DND-41 (cell line): ENCODE results near the gene ADISSP.

ENCODE experiments used
- ATAC-seq: fragments of 200-7000 bp; cut with Tn5 transposase; 3 replicates; pipeline ENCODE4 v1.9.1; 2021; ENCODE audit warnings: low read depth; ENCODE audit not compliant: insufficient read depth
- DNase-seq: peaks from one replicate; pipeline ENCODE4 v3.0.0-alpha.2; 2020
- H2AFZ ChIP-seq: 2 replicates; pipeline ENCODE4 v1.6.0; 2012; ENCODE audit warnings: low read depth, low read length
- H3K27ac ChIP-seq: 2 replicates; pipeline ENCODE4 v1.5.1; 2012; ENCODE audit warnings: low read length, inconsistent platforms
- H3K27me3 ChIP-seq: fragments of 200-600 bp; sonication (generic); 2 replicates; pipeline ENCODE4 v1.6.0; 2012; ENCODE audit warnings: low read length, mild to moderate bottlenecking, inconsistent platforms; ENCODE audit not compliant: insufficient read depth, poor library complexity
- H3K36me3 ChIP-seq: 2 replicates; pipeline ENCODE4 v1.5.1; 2012; ENCODE audit warnings: low read length, inconsistent platforms; ENCODE audit not compliant: insufficient read depth
- H3K4me1 ChIP-seq: 2 replicates; pipeline ENCODE4 v1.5.1; 2012; ENCODE audit warnings: mild to moderate bottlenecking, low read length; ENCODE audit not compliant: insufficient read depth
- H3K4me2 ChIP-seq: 2 replicates; pipeline ENCODE4 v1.6.0; 2012; ENCODE audit warnings: mild to moderate bottlenecking, moderate library complexity, low read length, inconsistent platforms; ENCODE audit not compliant: insufficient read depth
- H3K4me3 ChIP-seq, 2 experiments: fragments of 200-600 bp in 1 of 2; shearing (Covaris generic) in 1 of 2; 2 replicates each; pipeline ENCODE4 v1.5.1; 2012 to 2016; ENCODE audit warnings: inconsistent platforms in 2 of 2, low read length in 2 of 2, mild to moderate bottlenecking in 2 of 2, low read depth in 1 of 2, moderate library complexity in 1 of 2
- H3K79me2 ChIP-seq: 2 replicates; pipeline ENCODE4 v1.6.0; 2012; ENCODE audit warnings: low read length, inconsistent platforms; ENCODE audit not compliant: insufficient read depth
- H3K9ac ChIP-seq: 2 replicates; pipeline ENCODE4 v1.6.0; 2012; ENCODE audit warnings: low read depth, mild to moderate bottlenecking, inconsistent platforms, low read length, moderate library complexity
- H3K9me3 ChIP-seq: 2 replicates; pipeline ENCODE4 v1.5.1; 2012; ENCODE audit warnings: low read length, moderate library complexity, mild to moderate bottlenecking, inconsistent platforms; ENCODE audit not compliant: insufficient read depth, severe bottlenecking
- H4K20me1 ChIP-seq: 2 replicates; pipeline ENCODE4 v1.6.0; 2012; ENCODE audit warnings: low read length; ENCODE audit not compliant: insufficient read depth
- CTCF ChIP-seq: IDR thresholded peaks from 2 replicates; pipeline ENCODE4 v1.5.1; 2012; ENCODE audit warnings: borderline replicate concordance, low read length, moderate library complexity, mild to moderate bottlenecking; ENCODE audit not compliant: poor library complexity, severe bottlenecking; ENCODE audit errors: extremely low read depth
- EZH2 ChIP-seq: IDR thresholded peaks from 3 replicates; pipeline ENCODE4 v1.6.1; 2012; ENCODE audit warnings: borderline replicate concordance, low read depth, mild to moderate bottlenecking, moderate library complexity, low read length, inconsistent platforms; ENCODE audit not compliant: severe bottlenecking

Gene ADISSP

GRCh38 chr20:3749087-3749688 is 18.4 kb downstream of the ADISSP start:
- H3K27me3 ChIP-seq: no peaks in the 10 kb centered on the region
- H3K4me3 ChIP-seq: no peak overlapping the region
- H3K79me2 ChIP-seq: no peaks in the 10 kb centered on the region
- peaks cover 6% of the 10 kb centered on the region; the same call in 1 of the 2 replicates for H4K20me1 ChIP-seq
- no peak overlapping the region for H2AFZ ChIP-seq
- H3K27ac ChIP-seq: no peak overlapping the region
- H3K4me2 ChIP-seq: no peak overlapping the region
- H3K36me3 ChIP-seq: peaks cover 9% of the 10 kb centered on the region
- DNase-seq (no peak), ATAC-seq (no peak)
- H3K9ac ChIP-seq: no peak overlapping the region
- TF ChIP-seq EZH2: no peak
- TF ChIP-seq CTCF: no peak
- no peaks in the 10 kb centered on the region for H3K4me1 ChIP-seq
- no peaks in the 10 kb centered on the region for H3K9me3 ChIP-seq

- H3K4me2 ChIP-seq: no peak overlapping the region
- H3K36me3 ChIP-seq: peaks cover 9% of the 10 kb centered on the region
- H3K4me1 ChIP-seq: no peaks in the 10 kb centered on the region
- ATAC-seq (no peak), DNase-seq (no peak)
- no peak overlapping the region for H3K9ac ChIP-seq
- peaks cover 6% of the 10 kb centered on the region; the same call in 1 of the 2 replicates for H4K20me1 ChIP-seq
- H2AFZ ChIP-seq: no peak overlapping the region
- no peaks in the 10 kb centered on the region for H3K9me3 ChIP-seq
- H3K27me3 ChIP-seq: no peaks in the 10 kb centered on the region
- TF ChIP-seq EZH2 (no peak), CTCF (no peak)
- no peak overlapping the region for H3K4me3 ChIP-seq
- H3K79me2 ChIP-seq: no peaks in the 10 kb centered on the region
- H3K27ac ChIP-seq: no peak overlapping the region
Observed at GRCh38 chr20:3748073-3748472, 19.5 kb downstream of the ADISSP start.

GRCh38 chr20:3747471-3747870 is 20.1 kb downstream of the ADISSP start:
- Histone ChIP-seq H3K36me3 (peaks cover 9% of the 10 kb centered on the region), H2AFZ (no peak overlapping the region), H3K4me3 (no peak overlapping the region), H3K79me2 (no peaks in the 10 kb centered on the region), H3K27me3 (no peaks in the 10 kb centered on the region), H3K9me3 (no peaks in the 10 kb centered on the region), H3K4me2 (no peak overlapping the region), H3K9ac (no peak overlapping the region), H3K4me1 (no peaks in the 10 kb centered on the region), H4K20me1 (peaks cover 6% of the 10 kb centered on the region; the same call in 1 of the 2 replicates), H3K27ac (no peak overlapping the region)
- TF ChIP-seq EZH2: no peak
- no peak for TF ChIP-seq CTCF
- ATAC-seq: no peak
- DNase-seq: no peak

- no peak overlapping the region for H3K4me3 ChIP-seq
- H4K20me1 ChIP-seq: peaks cover 2% of the 10 kb centered on the region; the same call in 1 of the 2 replicates
- no peak overlapping the region for H3K4me2 ChIP-seq
- DNase-seq (no peak), ATAC-seq (no peak)
- no peak for TF ChIP-seq EZH2
- TF ChIP-seq CTCF: no peak
- H3K36me3 ChIP-seq: peaks cover 4% of the 10 kb centered on the region; the same call in 1 of the 2 replicates
- H2AFZ ChIP-seq: no peak overlapping the region
- H3K27ac ChIP-seq: no peak overlapping the region
- H3K79me2 ChIP-seq: no peaks in the 10 kb centered on the region
- no peaks in the 10 kb centered on the region for H3K4me1 ChIP-seq
- no peak overlapping the region for H3K9ac ChIP-seq
- no peaks in the 10 kb centered on the region for H3K9me3 ChIP-seq
- no peaks in the 10 kb centered on the region for H3K27me3 ChIP-seq
Observed at GRCh38 chr20:3745686-3746173, 21.8 kb downstream of the ADISSP start.
